GM18519 (cell line): ENCODE results near the gene SEMA5A.

Source experiments
- ATAC-seq: cut with Tn5 transposase; IDR thresholded peaks from one replicate; pipeline ENCODE4 v1.9.1; 2021; ENCODE audit warnings: mild to moderate bottlenecking, moderate library complexity; ENCODE audit not compliant: unreplicated experiment, low FRiP score

SEMA5A gene

DNA sequence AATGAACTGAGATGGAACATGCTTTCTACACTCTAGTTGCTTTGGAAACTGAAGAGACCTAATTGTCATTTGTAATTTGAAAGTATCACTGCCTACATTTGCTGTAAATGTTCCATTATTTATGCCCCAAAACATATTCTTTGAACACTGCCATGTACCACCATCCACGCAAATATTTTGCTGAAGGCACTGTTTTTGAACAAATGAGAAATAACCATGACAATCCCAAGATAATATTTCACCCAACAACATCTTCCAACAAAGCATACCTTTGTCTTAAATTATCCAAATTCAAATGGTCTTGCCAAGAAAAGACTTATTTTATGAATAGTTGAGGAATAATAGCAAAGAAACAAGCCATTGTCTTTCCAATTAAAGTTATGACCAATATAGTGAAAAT is 356.2 kb downstream of the SEMA5A start:
- no peak for ATAC-seq

GRCh38 chr5:9188956-9189355 is 356.9 kb downstream of the SEMA5A start:
- no peak for ATAC-seq

GRCh38 chr5:9188131-9188530 is 357.7 kb downstream of the SEMA5A start:
- no peak for ATAC-seq

DNA sequence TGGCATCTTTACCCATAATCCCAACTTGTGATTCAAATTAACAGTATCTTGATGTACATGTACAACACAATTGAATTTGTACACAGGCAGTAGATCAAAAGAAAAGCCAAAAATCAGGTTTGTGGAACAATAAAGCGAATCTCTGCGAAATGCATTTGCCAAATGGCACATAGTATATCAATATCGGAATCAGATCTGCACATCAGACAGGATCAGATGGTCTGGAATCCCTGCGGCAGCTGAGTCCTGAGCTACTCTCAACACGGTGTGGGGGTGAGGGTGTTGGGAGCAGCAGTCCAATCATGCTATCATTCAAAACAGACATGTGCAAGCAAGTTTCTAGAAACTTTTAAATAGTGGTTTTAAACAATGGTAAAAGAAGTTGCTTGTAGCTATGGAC is 358.3 kb downstream of the SEMA5A start:
- no peak for ATAC-seq

GRCh38 chr5:9186069-9186468 is 359.8 kb downstream of the SEMA5A start:
- ATAC-seq, result no peak

- ATAC-seq, result no peak
Measured at GRCh38 chr5:9183992-9184391, 361.9 kb downstream of the SEMA5A start.

DNA sequence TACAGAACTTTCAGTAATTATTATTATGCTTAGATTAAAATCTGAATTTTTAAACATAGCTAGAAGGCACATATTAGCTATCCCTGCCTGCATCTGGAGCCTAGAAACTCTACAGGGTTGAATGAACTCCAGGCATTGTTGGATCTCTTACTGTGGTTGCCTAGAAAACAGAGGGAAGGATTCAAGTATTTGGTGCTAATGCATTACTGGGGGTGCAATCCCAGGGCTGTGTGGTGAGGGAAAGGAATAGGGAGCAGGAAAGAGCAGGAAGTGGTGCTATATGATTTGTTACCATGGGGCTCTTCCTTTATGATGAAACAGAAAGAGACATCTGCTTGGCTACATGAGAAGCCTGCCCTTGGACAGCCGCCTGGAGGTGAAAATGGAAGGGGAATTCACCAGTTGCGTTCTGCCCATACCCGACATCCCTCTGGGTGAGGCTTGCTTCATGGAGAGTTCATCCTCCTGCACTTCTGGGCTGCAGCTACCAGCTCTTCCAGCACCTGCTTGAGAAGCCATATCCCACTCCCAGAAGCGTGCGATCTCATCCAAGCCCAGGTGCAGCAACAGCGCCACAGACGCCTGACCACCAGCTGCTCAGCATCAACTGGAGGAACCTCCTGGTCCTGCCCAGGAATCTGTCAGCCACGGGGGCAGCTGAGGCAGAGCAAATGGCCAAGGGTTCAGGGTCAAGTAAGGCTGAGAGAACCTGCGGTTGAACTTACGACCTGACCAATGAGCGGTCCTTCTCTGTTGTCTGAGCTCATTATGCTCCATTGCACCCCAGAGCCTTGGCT is 362.8 kb downstream of the SEMA5A start:
- no peak for ATAC-seq

DNA sequence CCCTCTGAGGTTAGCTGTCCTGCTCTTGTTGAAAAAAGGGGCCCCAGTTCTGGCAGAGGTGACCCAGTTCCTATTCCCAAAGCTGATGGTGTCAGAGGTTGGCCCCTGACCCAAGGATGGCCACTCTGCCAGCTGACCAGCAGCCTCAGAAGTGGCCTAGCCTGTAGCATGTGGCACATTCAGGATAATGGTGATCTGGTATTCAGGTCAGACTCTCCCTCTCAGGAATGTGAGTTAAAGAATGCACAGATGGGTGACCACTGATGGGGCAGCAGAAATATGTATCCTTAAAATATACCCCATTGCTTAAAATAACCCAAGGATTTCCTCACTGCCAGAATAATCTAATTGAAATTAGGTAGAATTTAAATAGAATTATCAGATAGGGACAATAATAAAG is 369.2 kb downstream of the SEMA5A start:
- no peak for ATAC-seq

GRCh38 chr5:9174446-9174845 is 371.4 kb downstream of the SEMA5A start:
- ATAC-seq, result no peak

DNA sequence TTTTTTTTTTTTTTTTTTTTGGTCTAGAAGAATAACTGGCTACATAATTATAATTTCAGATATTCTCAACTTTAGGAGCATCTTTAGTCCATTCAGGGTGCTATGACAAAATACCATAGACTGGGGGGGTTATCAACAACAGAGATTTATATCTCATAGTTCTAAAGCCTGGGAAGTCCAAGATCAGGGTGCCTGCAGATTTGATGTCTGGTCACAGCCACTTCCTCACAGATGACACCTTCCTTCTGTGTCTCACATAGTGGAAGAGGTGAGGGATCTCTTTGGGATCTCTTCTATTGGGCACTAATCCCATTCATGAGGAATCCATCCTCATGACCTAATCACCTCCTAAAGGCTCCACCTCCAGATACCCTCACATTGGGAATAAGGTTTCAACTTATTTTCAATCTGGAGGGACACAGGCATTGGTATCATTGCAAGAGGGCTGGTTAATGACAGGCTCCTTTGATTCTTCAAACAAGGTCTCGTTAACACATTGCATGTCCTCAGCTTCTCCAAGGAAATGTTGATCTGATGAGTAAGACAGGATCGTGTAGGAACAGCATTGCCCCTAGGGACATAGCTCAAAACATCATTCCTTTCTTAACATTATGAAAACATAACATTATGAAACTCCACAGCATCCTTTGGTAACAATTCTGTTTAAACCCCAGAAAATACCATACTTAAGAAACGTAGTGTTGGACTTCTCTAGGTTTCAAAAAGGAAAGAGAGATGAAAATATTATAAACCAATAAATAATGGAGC is 372.4 kb downstream of the SEMA5A start:
- no peak for ATAC-seq

DNA sequence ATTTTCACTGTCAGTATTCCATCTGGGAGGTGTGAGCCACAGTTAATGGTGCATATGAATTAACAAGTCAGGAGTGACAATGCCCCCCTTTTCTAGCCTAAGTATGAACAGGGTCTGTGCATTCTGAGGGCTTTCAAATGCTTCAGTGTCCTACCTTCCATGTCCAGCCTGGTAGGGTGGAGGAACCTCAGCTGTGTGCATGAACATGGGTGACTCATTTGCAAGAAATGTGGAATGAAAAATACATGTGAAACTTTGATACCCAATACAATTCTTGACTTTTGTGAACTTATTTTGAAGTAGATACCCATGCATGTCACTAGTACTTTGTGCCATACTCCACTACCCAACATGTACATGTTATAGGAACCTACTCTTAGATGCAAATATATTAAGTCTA is 375.8 kb downstream of the SEMA5A start:
- no peak for ATAC-seq

- no peak for ATAC-seq
Measured at GRCh38 chr5:9169557-9169902, 376.3 kb downstream of the SEMA5A start.

DNA sequence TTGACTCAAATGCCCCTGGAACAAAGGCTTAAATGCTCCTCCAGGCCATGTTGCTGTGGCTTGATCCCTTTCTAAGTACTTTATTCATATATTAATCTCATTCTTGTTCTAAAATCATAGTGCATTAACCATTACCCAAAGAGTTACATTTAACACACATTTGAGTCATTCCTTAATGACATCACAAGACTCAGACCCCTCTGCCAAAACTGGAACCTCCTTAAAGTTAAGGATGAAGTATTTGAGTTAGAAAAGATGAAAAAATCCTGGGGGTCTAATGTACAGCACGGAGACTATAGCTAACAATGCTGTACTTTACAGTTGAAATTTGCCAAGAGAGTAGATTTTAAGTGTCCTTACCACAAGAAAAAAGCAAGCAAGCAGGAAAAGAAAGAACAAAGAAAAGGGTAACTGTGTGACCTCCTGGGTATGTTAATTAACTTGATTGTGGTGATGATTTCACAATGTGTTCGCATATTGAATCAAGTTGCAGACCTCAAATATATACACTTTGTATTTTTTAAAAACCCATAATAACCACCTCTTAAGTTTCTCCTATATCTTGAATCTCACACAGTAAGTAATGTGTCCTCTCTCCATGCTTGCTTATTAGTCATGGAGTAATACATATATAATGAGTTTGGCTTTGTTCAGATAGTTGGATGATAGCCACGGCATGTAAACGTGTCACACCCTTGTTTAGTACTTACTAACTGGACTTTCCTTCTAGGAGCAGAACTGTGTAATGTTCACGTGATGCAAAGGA is 376.9 kb downstream of the SEMA5A start:
- ATAC-seq, result no peak

GRCh38 chr5:9166202-9167112 is 379.4 kb downstream of the SEMA5A start:
- ATAC-seq, result no peak

GRCh38 chr5:9165546-9165945 is 380.3 kb downstream of the SEMA5A start:
- no peak for ATAC-seq

- ATAC-seq, result no peak
Measured at GRCh38 chr5:9160747-9161146, 385.1 kb downstream of the SEMA5A start.

- no peak for ATAC-seq
Measured at GRCh38 chr5:9157811-9158210, 388.1 kb downstream of the SEMA5A start.

DNA sequence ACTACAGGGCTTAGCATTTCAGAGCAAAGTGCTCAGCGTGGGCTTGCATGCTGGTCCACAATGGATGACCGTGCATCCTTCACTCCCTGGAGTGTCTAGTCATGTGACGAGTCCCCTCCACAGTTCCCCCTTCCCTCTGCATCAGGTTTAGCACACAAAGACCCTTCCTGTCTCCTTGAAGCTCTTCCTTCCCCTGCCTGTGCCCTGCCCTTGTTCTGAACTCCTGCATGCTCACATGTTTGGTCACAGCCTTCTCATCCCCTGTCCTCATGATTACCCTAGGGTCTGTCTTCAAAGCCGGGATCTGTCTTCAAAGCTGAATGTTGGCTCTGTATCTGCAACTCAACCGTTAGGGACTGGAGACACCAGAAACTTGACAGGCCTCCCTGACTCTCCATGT is 388.9 kb downstream of the SEMA5A start:
- ATAC-seq, result no peak

- peak; percentile 71 for ATAC-seq
Measured at GRCh38 chr5:9156282-9156681, 389.6 kb downstream of the SEMA5A start.

- no peak for ATAC-seq
Measured at GRCh38 chr5:9151684-9152427, 394.0 kb downstream of the SEMA5A start.
